GM06990 (cell line): Measurements from ENCODE around the gene DKKL1.
A peak's percentile ranks its signal among the peaks of the same experiment; 100 is the strongest.
"Not testable (repeated sequence)": the region's sequence is repeated elsewhere in the genome, so short reads cannot be mapped to it uniquely, and the experiment has no call there.

ENCODE experiments used
- DNase-seq: peaks from one replicate; pipeline ENCODE4 v3.0.0-alpha.2; 2011; ENCODE audit not compliant: insufficient read length; ENCODE audit errors: extremely low read depth
- H3K27me3 ChIP-seq: replicated peaks from 2 replicates; pipeline ENCODE4 v1.6.0; 2011; ENCODE audit warnings: low read length; ENCODE audit not compliant: control insufficient read depth, insufficient read depth
- H3K36me3 ChIP-seq: 2 replicates; pipeline ENCODE4 v1.5.1; 2011; ENCODE audit warnings: low read length; ENCODE audit not compliant: control insufficient read depth, insufficient read depth
- H3K4me3 ChIP-seq: replicated peaks from 2 replicates; pipeline ENCODE4 v1.5.1; 2011; ENCODE audit warnings: low read depth, mild to moderate bottlenecking, control low read depth, low read length
- TF ChIP-seq, protein P1 (sequence below): IDR thresholded peaks from 2 replicates; pipeline ENCODE4 v1.5.1; 2011; ENCODE audit warnings: low read length, control low read depth, mild to moderate bottlenecking, inconsistent platforms; ENCODE audit not compliant: insufficient read depth, poor library complexity, severe bottlenecking

DKKL1 gene

DNA sequence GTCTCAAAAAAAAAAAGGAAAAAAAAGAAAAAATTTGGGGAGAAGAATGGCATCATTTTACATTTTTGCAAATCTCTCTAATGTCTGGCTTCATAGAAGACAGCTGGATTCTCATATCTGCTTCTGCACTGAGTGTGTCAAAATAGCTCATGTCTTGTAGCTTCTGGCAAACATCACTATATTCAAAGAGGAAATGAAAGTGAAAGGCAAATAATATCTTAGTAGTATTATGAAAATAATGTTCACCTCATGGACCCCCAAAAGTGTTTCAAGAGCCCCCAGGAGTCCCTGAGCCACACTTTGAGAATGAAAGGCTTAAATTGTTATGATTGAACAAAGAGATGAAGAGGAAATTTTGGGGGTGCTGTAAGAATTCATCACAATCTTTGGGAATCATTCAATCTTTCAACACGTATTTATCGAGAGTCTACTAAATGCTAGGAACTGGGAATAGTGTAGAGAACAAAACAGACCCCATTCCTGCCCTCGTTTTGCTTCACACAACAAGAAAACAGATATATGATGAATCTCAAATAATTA, 37.4 kb upstream of the DKKL1 start:
- H3K4me3 ChIP-seq: no peak overlapping the region
- H3K36me3 ChIP-seq: no peaks in the 10 kb centered on the region; the same call in 1 of the 2 replicates
- no peak for DNase-seq
- TF ChIP-seq, protein P1, sequence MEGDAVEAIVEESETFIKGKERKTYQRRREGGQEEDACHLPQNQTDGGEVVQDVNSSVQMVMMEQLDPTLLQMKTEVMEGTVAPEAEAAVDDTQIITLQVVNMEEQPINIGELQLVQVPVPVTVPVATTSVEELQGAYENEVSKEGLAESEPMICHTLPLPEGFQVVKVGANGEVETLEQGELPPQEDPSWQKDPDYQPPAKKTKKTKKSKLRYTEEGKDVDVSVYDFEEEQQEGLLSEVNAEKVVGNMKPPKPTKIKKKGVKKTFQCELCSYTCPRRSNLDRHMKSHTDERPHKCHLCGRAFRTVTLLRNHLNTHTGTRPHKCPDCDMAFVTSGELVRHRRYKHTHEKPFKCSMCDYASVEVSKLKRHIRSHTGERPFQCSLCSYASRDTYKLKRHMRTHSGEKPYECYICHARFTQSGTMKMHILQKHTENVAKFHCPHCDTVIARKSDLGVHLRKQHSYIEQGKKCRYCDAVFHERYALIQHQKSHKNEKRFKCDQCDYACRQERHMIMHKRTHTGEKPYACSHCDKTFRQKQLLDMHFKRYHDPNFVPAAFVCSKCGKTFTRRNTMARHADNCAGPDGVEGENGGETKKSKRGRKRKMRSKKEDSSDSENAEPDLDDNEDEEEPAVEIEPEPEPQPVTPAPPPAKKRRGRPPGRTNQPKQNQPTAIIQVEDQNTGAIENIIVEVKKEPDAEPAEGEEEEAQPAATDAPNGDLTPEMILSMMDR: no peak
- H3K27me3 ChIP-seq: no peaks in the 10 kb centered on the region

DNA sequence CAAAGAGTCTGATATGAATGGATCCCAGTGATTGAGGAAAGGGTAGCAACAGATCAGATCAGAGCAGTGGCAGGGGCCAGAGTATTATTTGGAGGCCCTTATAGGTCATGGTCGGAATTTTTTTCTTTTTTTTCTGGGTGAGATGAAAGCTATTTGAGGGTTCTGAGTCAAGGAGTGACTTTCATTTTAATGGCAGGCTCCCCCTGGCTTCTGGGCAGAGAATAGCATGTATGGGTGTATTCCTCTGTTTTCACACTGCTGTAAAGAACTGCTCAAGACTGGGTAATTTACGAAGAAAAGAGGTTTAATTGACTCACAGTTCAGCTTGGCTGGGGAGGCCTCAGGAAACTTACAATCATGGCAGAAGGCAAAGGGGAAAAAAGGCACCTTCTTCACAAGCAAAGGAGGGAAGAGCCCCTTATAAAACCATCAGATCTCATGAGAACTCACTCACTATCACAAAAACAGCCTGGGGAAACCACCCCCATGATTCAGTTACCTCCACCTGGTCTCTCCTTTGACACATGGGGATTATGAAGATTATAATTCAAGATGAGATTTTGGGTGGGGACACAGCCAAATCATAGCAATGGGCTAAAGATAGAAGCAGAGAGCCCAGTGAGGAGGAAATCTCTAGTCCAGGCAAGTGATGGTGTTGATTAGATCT, 35.7 kb upstream of the DKKL1 start:
- no peak for DNase-seq
- H3K4me3 ChIP-seq: no peak overlapping the region
- H3K36me3 ChIP-seq: no peaks in the 10 kb centered on the region; the same call in 1 of the 2 replicates
- H3K27me3 ChIP-seq: no peaks in the 10 kb centered on the region
- TF ChIP-seq, protein P1: peak; percentile 84

DNA sequence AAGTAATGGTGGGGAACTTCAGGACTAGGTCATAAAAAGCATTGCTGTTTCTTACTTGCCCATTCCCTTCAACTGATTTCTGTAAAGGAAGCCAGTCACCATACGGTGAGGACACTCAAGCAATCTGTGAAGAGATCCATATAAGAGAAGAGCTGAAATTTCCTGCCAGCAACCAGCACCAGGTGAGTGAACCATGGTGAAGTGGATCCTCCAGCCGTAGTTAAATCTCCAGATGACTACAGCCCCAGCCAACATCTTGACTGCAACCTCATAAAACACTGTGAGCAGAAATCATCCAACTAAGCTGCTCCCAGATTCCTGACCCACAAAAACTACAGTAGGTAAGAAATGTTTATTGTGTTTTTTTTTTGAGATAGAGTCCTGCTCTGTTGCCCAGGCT, 34.9 kb upstream of the DKKL1 start:
- DNase-seq: no peak
- TF ChIP-seq, protein P1: no peak
- H3K36me3 ChIP-seq: no peaks in the 10 kb centered on the region; the same call in 1 of the 2 replicates
- no peaks in the 10 kb centered on the region for H3K27me3 ChIP-seq
- no peak overlapping the region for H3K4me3 ChIP-seq

DNA sequence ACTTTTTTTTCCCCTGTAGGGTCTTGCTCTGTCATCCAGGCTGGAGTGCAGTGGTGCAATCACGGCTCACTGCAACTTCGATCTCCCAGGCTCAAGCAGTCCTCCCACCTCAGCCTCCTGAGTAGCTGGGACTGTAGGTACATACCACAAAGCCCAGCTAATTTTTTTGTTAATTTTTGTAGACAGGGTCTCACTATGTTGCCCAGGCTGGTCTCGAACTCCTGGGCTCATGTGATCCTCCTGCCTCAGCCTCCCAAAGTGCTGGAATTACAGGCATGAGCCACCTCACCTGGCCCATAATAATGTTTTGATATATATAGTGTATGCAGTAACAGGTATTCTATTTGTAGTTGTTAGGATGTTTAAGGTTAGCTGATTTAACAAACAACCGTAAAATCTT, 32.5 kb upstream of the DKKL1 start:
- DNase-seq, H3K27me3 ChIP-seq, H3K4me3 ChIP-seq, H3K36me3 ChIP-seq: not testable (repeated sequence)

DNA sequence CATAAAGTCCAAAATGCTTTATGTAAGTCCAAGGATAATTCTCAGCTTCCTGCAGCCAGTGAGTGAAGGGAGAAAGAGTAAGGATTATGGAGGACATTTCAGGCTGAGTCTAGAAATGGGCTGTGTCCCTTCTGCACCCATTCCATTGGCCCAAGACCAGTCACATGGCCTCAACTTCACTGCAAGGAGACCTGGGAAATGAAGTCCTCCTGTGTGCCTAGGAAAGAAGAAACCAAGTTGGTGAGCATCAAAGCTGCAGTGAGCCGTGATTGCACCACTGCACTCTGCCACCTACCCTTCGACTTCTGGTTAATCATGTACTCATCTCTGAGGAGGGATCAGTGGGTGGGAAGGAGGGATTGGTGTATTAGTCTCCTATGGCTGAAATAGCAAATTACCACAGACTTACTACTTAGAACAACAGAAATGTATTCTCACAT, 32.0 kb upstream of the DKKL1 start:
- Histone ChIP-seq H3K36me3 (peaks cover under 1% of the 10 kb centered on the region), H3K27me3 (no peaks in the 10 kb centered on the region), H3K4me3 (no peak overlapping the region)
- TF ChIP-seq, protein P1: no peak
- DNase-seq: no peak

DNA sequence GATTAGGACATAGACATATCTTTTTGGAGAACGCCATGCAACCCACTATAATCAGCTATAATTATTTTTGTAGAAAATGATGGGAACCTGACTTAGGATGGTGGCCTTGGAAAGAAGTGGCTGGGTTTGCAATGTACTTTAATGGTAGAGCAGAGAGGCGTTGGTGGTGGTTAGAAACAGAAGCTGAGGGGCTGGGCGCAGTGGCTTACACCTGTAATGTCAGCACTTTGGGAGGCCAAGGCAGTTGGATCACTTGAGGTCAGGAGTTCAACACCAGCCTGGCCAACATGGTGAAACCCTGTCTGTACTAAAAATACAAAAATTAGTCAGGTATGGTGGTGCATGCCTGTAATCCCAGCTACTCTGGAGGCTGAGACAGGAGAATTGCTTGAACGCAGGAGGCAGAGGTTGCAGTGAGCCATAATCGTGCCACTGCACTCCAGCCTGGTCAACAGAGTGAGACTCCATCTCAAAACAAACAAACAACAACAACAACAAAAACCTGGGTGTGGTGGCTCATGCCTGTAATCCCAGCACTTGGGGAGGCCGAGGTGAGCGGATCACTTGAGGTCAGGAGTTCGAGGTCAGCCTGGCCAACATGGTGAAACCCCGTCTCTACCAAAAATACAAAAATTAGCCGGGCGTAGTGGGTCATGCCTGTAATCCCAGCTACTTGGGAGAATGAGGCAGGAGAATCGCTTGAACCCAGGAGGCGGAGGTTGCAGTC, 30.8 kb upstream of the DKKL1 start:
- not testable (repeated sequence) for DNase-seq, H3K36me3 ChIP-seq, H3K27me3 ChIP-seq, H3K4me3 ChIP-seq
